ENCODE results near the gene SPRR2F.

SPRR2F gene

DNA sequence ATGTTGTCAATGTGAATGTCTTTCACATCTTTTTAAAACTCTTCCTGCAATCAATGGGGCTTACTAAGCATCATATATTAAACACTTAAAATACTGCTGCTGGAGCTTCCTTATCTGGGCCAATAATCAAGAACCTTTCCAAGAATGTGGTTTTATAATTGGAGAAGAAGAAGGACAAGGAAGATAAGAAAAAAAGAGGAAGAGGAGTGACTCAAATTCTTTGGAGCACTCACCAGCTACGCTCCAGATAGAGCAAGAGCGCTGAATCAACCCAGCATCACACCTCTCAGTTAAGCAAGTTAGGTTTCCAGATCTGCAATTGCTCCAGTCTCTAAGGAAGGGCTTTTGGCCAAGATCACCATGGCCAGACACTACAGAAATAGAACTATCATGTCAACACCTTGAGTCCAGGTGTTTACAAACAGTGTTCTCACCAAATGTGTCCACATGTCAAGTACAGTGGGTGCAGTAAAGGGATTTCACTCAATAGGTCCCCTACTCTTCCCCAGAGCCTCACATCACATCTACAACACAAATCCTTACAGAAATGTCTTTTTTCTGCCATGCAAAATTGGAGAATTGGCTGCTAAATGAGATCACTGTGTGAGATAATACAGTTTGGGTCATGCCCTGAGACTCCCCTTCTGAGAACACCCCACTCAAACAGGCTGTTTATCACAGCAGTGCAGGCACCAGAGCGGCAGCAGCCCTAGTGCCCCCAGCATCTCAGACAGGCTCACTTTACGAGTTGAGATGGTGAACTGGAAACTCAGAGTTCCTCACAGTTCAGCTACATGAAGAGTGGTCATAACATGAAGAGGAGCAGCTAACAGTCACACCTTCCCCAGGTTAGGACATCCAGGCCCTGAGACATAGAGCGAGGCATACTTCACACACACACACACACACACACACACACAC is 40.2 kb downstream of the SPRR2F start:
- DNase-seq = no peak

DNA sequence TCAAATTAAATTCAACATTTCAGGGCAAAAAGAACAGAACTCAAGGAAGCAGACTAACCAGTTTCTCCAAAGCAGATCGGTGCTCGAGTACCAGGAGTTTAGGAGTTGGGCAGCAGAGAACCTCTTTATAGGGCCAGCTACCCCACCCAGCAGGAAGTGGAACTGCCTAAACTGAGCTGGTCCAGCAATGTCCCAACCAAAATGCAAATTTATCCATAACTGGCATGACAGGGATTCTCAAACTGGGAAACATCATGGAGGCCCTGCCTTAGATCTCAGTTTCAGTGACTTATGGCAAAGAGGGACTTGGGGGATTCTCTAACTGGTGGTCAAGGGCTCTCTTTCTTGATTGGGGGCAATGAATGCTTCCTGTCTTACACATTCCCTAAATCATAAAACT is 41.8 kb downstream of the SPRR2F start, which contains the start of gene SPRR2B:
Gene SPRR2B (minus strand): TSS at position 101 of the 400 bp plus-strand sequence. CDS start 772 bp downstream, outside the sequence.
- no peak for DNase-seq

DNA sequence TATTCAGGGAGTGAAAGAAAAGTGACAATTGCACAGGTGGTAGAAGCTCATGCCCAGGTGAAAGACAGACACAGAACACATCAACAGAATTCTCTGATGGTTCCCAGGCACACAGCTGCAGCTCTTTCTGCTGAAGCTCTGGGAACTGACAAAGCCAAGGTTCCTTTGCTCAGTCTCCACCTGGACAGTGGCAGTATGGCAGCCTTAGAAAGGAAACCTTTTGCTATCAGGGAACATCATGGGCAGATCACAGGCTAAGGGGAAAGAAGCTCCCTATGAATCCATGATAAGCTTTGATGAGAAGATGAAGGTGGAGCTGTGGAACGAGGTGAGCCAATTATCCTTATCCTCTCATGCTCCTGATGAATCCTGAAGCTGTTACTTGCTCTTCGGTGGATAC is 43.1 kb downstream of the SPRR2F start:
- DNase-seq = no peak

Measured in DMS79 treated with DMSO at 0.1 percent for 48 hours (cell line).